H1 (cell line): ENCODE data around the gene SOHLH1. TPM values are rescaled to one million over a fixed set of nuclear protein-coding genes. Genes with fewer than 3 reads are reported as not detected.

Experiments used
- CTCF ChIA-PET: fragments of 300-600 bp; sonication (Branson Sonifier 250); formaldehyde crosslinking; loops from one replicate; lab custom pipeline; 2021; ENCODE audit not compliant: partially characterized antibody; lab: Charles Lee
- POLR2A ChIA-PET: fragments of 300-600 bp; sonication (Branson Sonifier 250); formaldehyde crosslinking; loops from one replicate; lab custom pipeline; 2021; ENCODE audit warnings: inconsistent platforms; ENCODE audit not compliant: partially characterized antibody; lab: Charles Lee
- DNase-seq, 2 experiments: peaks; one replicate each; pipeline versions ENCODE4 v3.0.0 to v3.0.0-alpha.2; 2010 to 2022; ENCODE audit warnings: low spot score in 2 of 2, low read depth in 1 of 2, mixed read lengths in 1 of 2
- FAIRE-seq: peaks from 2 replicates; lab custom pipeline; 2011; peaks lifted over from hg19 to GRCh38; lab: Jason Lieb, UNC
- H2AFZ ChIP-seq: 2 replicates; pipeline ENCODE4 v1.8.1; 2012; ENCODE audit warnings: low read length, inconsistent platforms
- H2AK5ac ChIP-seq: 2 replicates; pipeline ENCODE4 v1.6.1; 2013; ENCODE audit warnings: low read depth, low read length
- H2BK120ac ChIP-seq: replicated peaks from 2 replicates; pipeline ENCODE3; 2013; ENCODE audit warnings: low read depth, low read length, inconsistent platforms
- H2BK12ac ChIP-seq: 2 replicates; pipeline ENCODE4 v1.6.1; 2013; ENCODE audit warnings: low read depth, low read length
- H2BK15ac ChIP-seq: 2 replicates; pipeline ENCODE4 v1.6.1; 2013; ENCODE audit warnings: low read length
- H2BK20ac ChIP-seq: 2 replicates; pipeline ENCODE4 v1.6.1; 2013; ENCODE audit warnings: low read length
- H2BK5ac ChIP-seq: 2 replicates; pipeline ENCODE4 v1.6.1; 2013; ENCODE audit warnings: low read depth, low read length
- H3K14ac ChIP-seq: 2 replicates; pipeline ENCODE4 v1.6.1; 2013; ENCODE audit warnings: inconsistent platforms; ENCODE audit not compliant: insufficient read length
- H3K18ac ChIP-seq: 2 replicates; pipeline ENCODE4 v1.6.1; 2013; ENCODE audit warnings: low read length; ENCODE audit errors: extremely low read depth
- H3K23ac ChIP-seq: 2 replicates; pipeline ENCODE4 v1.6.1; 2013; ENCODE audit warnings: inconsistent platforms; ENCODE audit not compliant: insufficient read length
- H3K23me2 ChIP-seq: 2 replicates; pipeline ENCODE4 v1.6.1; 2013; ENCODE audit warnings: low read depth, low read length
- H3K27ac ChIP-seq: 2 replicates; pipeline ENCODE4 v1.6.1; 2011; ENCODE audit warnings: low read depth, low read length, inconsistent platforms
- H3K27me3 ChIP-seq, 4 experiments: replicated peaks in 1 of 4; 1 replicate in 1 of 4; 2 replicates in 3 of 4; pipeline versions ENCODE4 v1.6.1 to v1.8.1; 2011 to 2013; ENCODE audit warnings: low read length in 3 of 4, mild to moderate bottlenecking in 3 of 4, inconsistent platforms in 2 of 4, mixed read lengths in 2 of 4, moderate library complexity in 1 of 4; ENCODE audit not compliant: control insufficient read depth in 3 of 4, insufficient read depth in 3 of 4; ENCODE audit errors: extremely low read depth in 1 of 4
- H3K36me3 ChIP-seq, 4 experiments: 2 replicates each; pipeline versions ENCODE4 v1.6.1 to v1.8.1; 2011 to 2013; ENCODE audit warnings: mild to moderate bottlenecking in 4 of 4, low read length in 3 of 4, moderate library complexity in 2 of 4, control low read depth in 1 of 4, inconsistent platforms in 1 of 4; ENCODE audit not compliant: insufficient read depth in 4 of 4, control insufficient read depth in 2 of 4
- H3K4ac ChIP-seq: replicated peaks from 2 replicates; pipeline ENCODE3; 2013; ENCODE audit warnings: low read length, low read depth, mixed read lengths, inconsistent platforms; ENCODE audit not compliant: insufficient read length
- H3K4me1 ChIP-seq, 4 experiments: replicated peaks in 1 of 4; 1 replicate in 1 of 4; 2 replicates in 3 of 4; pipeline versions ENCODE4 v1.6.1 to v1.8.1; 2011 to 2013; ENCODE audit warnings: low read length in 3 of 4, inconsistent platforms in 2 of 4, mixed read lengths in 1 of 4; ENCODE audit not compliant: insufficient read depth in 4 of 4, control insufficient read depth in 3 of 4
- H3K4me2 ChIP-seq, 2 experiments: 2 replicates each; pipeline versions ENCODE4 v1.6.1 to v1.8.1; 2011 to 2013; ENCODE audit warnings: low read depth in 2 of 2, low read length in 2 of 2, control low read depth in 1 of 2, inconsistent platforms in 1 of 2, mild to moderate bottlenecking in 1 of 2; ENCODE audit not compliant: insufficient read depth in 1 of 2
- H3K4me3 ChIP-seq, 4 experiments: fragments of 200-600, 300-600 bp in 1 of 4; sonication (generic), shearing (Covaris generic), sonication (Bioruptor Twin) in 1 of 4; 2 replicates each; pipeline versions ENCODE4 v1.5.1 to v1.8.1; 2011 to 2016; ENCODE audit warnings: low read length in 4 of 4, low read depth in 3 of 4, control low read depth in 2 of 4, inconsistent platforms in 2 of 4, mild to moderate bottlenecking in 2 of 4, mixed read lengths in 1 of 4, moderate library complexity in 1 of 4; ENCODE audit not compliant: insufficient read depth in 2 of 4; ENCODE audit errors: extremely low read depth in 1 of 4
- H3K56ac ChIP-seq: replicated peaks from 2 replicates; pipeline ENCODE3; 2013; ENCODE audit warnings: low read depth, mild to moderate bottlenecking, mixed read lengths, low read length, inconsistent platforms; ENCODE audit not compliant: insufficient read length
- H3K79me1 ChIP-seq: 2 replicates; pipeline ENCODE4 v1.6.1; 2013; ENCODE audit warnings: low read depth, low read length, control low read depth
- H3K79me2 ChIP-seq, 2 experiments: 2 replicates each; pipeline versions ENCODE4 v1.6.1 to v1.8.1; 2012 to 2013; ENCODE audit warnings: low read length in 2 of 2, mild to moderate bottlenecking in 2 of 2, inconsistent platforms in 1 of 2; ENCODE audit not compliant: insufficient read depth in 2 of 2, control insufficient read depth in 1 of 2
- H3K9ac ChIP-seq, 4 experiments: replicated peaks in 1 of 4; 1 replicate in 1 of 4; 2 replicates in 3 of 4; pipeline versions ENCODE4 v1.6.1 to v1.8.1; 2011 to 2013; ENCODE audit warnings: low read depth in 3 of 4, low read length in 3 of 4, control low read depth in 2 of 4, mild to moderate bottlenecking in 2 of 4, moderate library complexity in 2 of 4, inconsistent platforms in 1 of 4; ENCODE audit errors: extremely low read depth in 1 of 4
- H3K9me3 ChIP-seq, 2 experiments: 2 replicates each; pipeline versions ENCODE4 v1.6.1 to v1.8.1; 2012 to 2013; ENCODE audit warnings: mild to moderate bottlenecking in 2 of 2, moderate library complexity in 2 of 2, control low read depth in 1 of 2, inconsistent platforms in 1 of 2, low read depth in 1 of 2, low read length in 1 of 2, mixed read lengths in 1 of 2; ENCODE audit not compliant: insufficient read depth in 2 of 2
- H4K20me1 ChIP-seq, 2 experiments: replicated peaks in 1 of 2; 2 replicates each; pipeline versions ENCODE3 to v1.8.1; 2011 to 2013; ENCODE audit warnings: inconsistent platforms in 2 of 2, low read length in 2 of 2, mild to moderate bottlenecking in 1 of 2; ENCODE audit not compliant: insufficient read depth in 2 of 2, control insufficient read depth in 1 of 2
- H4K5ac ChIP-seq: 2 replicates; pipeline ENCODE4 v1.6.1; 2013; ENCODE audit warnings: low read length, low read depth, mixed read lengths, inconsistent platforms; ENCODE audit not compliant: insufficient read length
- H4K8ac ChIP-seq: 2 replicates; pipeline ENCODE4 v1.8.0; 2013; ENCODE audit warnings: mild to moderate bottlenecking, moderate library complexity, low read length, inconsistent platforms; ENCODE audit not compliant: insufficient read depth; ENCODE audit errors: extremely low read depth
- H4K91ac ChIP-seq: replicated peaks from 2 replicates; pipeline ENCODE3; 2013; ENCODE audit warnings: low read length, mixed read lengths, inconsistent platforms; ENCODE audit not compliant: insufficient read length
- EP300 ChIP-seq, 2 experiments: IDR thresholded peaks; 1 replicate in 1 of 2; 2 replicates in 1 of 2; pipeline ENCODE4 v1.6.1; 2011 to 2012; ENCODE audit warnings: low read depth in 2 of 2, low read length in 2 of 2, mild to moderate bottlenecking in 2 of 2, borderline replicate concordance in 1 of 2, inconsistent platforms in 1 of 2, moderate library complexity in 1 of 2
- EZH2 ChIP-seq: fragments of 200-600 bp; sonication (generic); IDR thresholded peaks from 2 replicates; pipeline ENCODE4 v1.7.1; 2012; ENCODE audit warnings: low read depth, mild to moderate bottlenecking, moderate library complexity, low read length, inconsistent platforms; ENCODE audit not compliant: severe bottlenecking
- HDAC2 ChIP-seq, 2 experiments: fragments of 300-600 bp in 1 of 2; sonication (generic) in 1 of 2; IDR thresholded peaks; 2 replicates each; pipeline ENCODE4 v1.6.1; 2011 to 2012; ENCODE audit warnings: low read depth in 2 of 2, low read length in 2 of 2, mild to moderate bottlenecking in 2 of 2, moderate library complexity in 2 of 2, borderline replicate concordance in 1 of 2, inconsistent platforms in 1 of 2
- WGBS, 2 experiments: shearing (Covaris generic) in 1 of 2; methylation state at CpG; one replicate each; pipeline versions ENCODE4 v1.1.6 to v1.1.7; 2013 to 2015; ENCODE audit warnings: low lambda C conversion rate in 2 of 2, mixed read lengths in 2 of 2, inconsistent platforms in 1 of 2, low coverage in 1 of 2, missing lambda C conversion rate in 1 of 2; ENCODE audit not compliant: insufficient replicate concordance in 2 of 2, insufficient coverage in 1 of 2, insufficient read length in 1 of 2; ENCODE audit errors: extremely low coverage in 1 of 2, missing lambda C conversion rate in 1 of 2; 5-methylcytosine and 5-hydroxymethylcytosine counted together
- polyA plus RNA-seq, 7 experiments: library from polyadenylated mRNA; depleted of rRNA in 3 of 7; stranded (reverse) in 5 of 7; unstranded in 2 of 7; fragments of >200 nt in 5 of 7; fragments of 200-250 nt in 2 of 7; gene quantifications; 1 replicate in 5 of 7; 2 replicates in 1 of 7; 4 replicates in 1 of 7; pipeline versions ENCODE4 v1.2.1 to v1.2.3, GENCODE V29; 2011 to 2013; ENCODE audit warnings: missing spikeins in 2 of 7, mixed read lengths in 2 of 7
- total RNA-seq: library from RNA; stranded (reverse); fragmentation: NEBNext Ultra II Directional; extraction: Animal tissue kit (Norgen Biotek cat#: 25700); gene quantifications from 2 replicates; pipeline ENCODE4 v1.2.1, GENCODE V29; 2021

SOHLH1 gene
- total and polyA plus RNA-seq, 2 of the 8 experiments (the other 6 are each of a cell fraction or from before 2014, with no cell fraction given): 0.11 TPM; not detected in 1

DNA sequence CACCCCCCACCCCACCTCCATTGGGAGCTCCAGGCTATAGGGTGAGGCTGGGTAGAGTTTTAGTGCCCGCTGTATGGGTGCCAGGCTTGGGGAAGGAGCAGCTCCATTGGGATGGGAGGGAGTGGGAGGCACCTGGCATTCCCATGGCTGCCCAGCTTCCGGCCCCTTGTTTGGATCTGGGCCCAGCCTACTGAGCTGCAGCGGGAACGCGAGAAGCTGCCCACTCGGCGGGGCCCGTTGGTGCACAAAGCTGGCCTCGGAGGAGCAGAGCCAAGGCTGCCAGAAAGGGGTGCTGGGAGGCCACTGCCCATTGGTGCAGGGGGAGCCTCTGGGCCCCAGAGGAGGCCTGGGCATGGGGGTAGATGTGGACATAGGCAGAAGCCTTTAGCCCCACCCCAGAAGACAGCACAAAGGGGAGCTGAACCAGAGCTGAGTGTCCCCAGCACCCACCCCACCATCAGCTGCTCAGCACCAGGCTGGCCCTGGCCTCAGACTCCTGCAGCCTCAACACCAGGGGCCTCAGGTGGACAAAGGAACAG, 31.7 kb downstream of the SOHLH1 start:
- no peaks in the 10 kb centered on the region for H3K79me2 ChIP-seq
- no peaks in the 10 kb centered on the region for H3K36me3 ChIP-seq
- FAIRE-seq (no peak), DNase-seq (no peak)
- TF ChIP-seq HDAC2 (IDR thresholded peaks at IDR 0.05; ENCODE audit: borderline replicate concordance in 1 of 2, low read depth in 2 of 2, low read length in 2 of 2) (no peak), EP300 (IDR thresholded peaks at IDR 0.05; ENCODE audit: borderline replicate concordance in 1 of 2, low read depth in 2 of 2, low read length in 2 of 2) (no peak), EZH2 (no peak)
- 0 out of 2 replicates have a peak overlapping the region, but pooled peaks have one; percentile 40 for H4K8ac ChIP-seq
- H4K91ac ChIP-seq: no peak overlapping the region
- no peak overlapping the region for H2BK12ac ChIP-seq
- ChIA-PET POLR2A (interaction anchor here (0.6 to 0.9 kb wide), 2 partner anchors 10 to 18 kb away, joined by 3 to 4 read pairs; no protein-coding TSS in a partner anchor), CTCF (interaction anchor here (0.6 to 1.6 kb wide), 6 partner anchors 10 to 164 kb away, joined by 3 to 4 read pairs (median 3); no protein-coding TSS in a partner anchor)
- no peak overlapping the region for H3K14ac ChIP-seq
- H4K5ac ChIP-seq: no peak overlapping the region
- no peaks in the 10 kb centered on the region for H3K79me1 ChIP-seq
- H2AFZ ChIP-seq: no peak overlapping the region
- no peaks in the 10 kb centered on the region; a peak in 1 of 7 replicates for H3K27me3 ChIP-seq
- H3K4me2 ChIP-seq: no peak overlapping the region
- no peak overlapping the region for H3K18ac ChIP-seq
- peaks cover 0 to 4% (median 1%) of the 10 kb centered on the region in 4 experiments; a peak in 2 of 7 replicates for H3K4me1 ChIP-seq
- no peak overlapping the region for H2BK120ac ChIP-seq
- H2BK5ac ChIP-seq: no peak overlapping the region
- no peak overlapping the region for H3K23ac ChIP-seq
- no peak overlapping the region for H3K56ac ChIP-seq
- H3K9me3 ChIP-seq: peaks cover 4 to 19% of the 10 kb centered on the region in 2 experiments; a peak in 3 of 4 replicates
- no peak overlapping the region for H3K4ac ChIP-seq
- no peaks in the 10 kb centered on the region for H4K20me1 ChIP-seq
- H3K9ac ChIP-seq: no peak overlapping the region
- no peak overlapping the region for H2AK5ac ChIP-seq
- WGBS, 2 experiments: 86% methylated on average over 9 of the region's 9 CpGs; no CpG with 5 or more reads in 1 of the 2 experiments
- no peak overlapping the region for H3K27ac ChIP-seq
- H3K23me2 ChIP-seq: no peaks in the 10 kb centered on the region
- H2BK15ac ChIP-seq: no peak overlapping the region
- H3K4me3 ChIP-seq: no peak overlapping the region
- no peak overlapping the region for H2BK20ac ChIP-seq
